Hindlimb muscle (tissue), 1 donor: ENCODE data around the gene CCDC121. TPM values are rescaled to one million over a fixed set of nuclear protein-coding genes. Genes with fewer than 3 reads are reported as not detected.
A peak's percentile ranks its signal among the peaks of the same experiment; 100 is the strongest.

Experiments used
- DNase-seq: peaks from one replicate; pipeline ENCODE4 v3.0.0-alpha.2; 2013
- polyA plus RNA-seq: library from polyadenylated mRNA; unstranded; fragments of 120-200 nt; gene quantifications from one replicate; pipeline ENCODE4 v1.2.1, GENCODE V29; 2013; ENCODE audit not compliant: insufficient read length

CCDC121 gene
- polyA plus RNA-seq, result 5.1 TPM

GRCh38 chr2:27628767-27629709, at the start of gene CCDC121, which contains the start of gene GPN1:
Gene CCDC121 (minus strand): TSS chr2:27629012. CDS start chr2:27627799, 1,213 bp downstream.
Gene GPN1 (plus strand): TSS chr2:27629050. CDS start chr2:27629059, 9 bp downstream.
- DNase-seq, result peak; percentile 84

- no peak for DNase-seq
Observed at GRCh38 chr2:27672723-27673486, 44.1 kb upstream of the CCDC121 start.

- no peak for DNase-seq
Observed at GRCh38 chr2:27671235-27671634, 42.4 kb upstream of the CCDC121 start.

GRCh38 chr2:27667446-27667845, 38.6 kb upstream of the CCDC121 start:
- no peak for DNase-seq

GRCh38 chr2:27664622-27665363, 36.0 kb upstream of the CCDC121 start:
- DNase-seq, result no peak

GRCh38 chr2:27664154-27664574, 35.4 kb upstream of the CCDC121 start:
- DNase-seq, result no peak

- peak; percentile 82 for DNase-seq
Observed at GRCh38 chr2:27663285-27664153, 34.7 kb upstream of the CCDC121 start, which contains the start of the genes SLC4A1AP and SUPT7L. Gene SLC4A1AP (plus strand): TSS chr2:27663889. CDS start chr2:27663915, 26 bp downstream. Gene SUPT7L (minus strand): TSS chr2:27663614. CDS start chr2:27662192, 1,422 bp downstream.

GRCh38 chr2:27661371-27661770, 32.6 kb upstream of the CCDC121 start:
- DNase-seq, result no peak

- DNase-seq, result no peak
Observed at GRCh38 chr2:27655155-27655951, 26.5 kb upstream of the CCDC121 start.

GRCh38 chr2:27653397-27653796, 24.6 kb upstream of the CCDC121 start:
- DNase-seq, result no peak

GRCh38 chr2:27652790-27653189, 24.0 kb upstream of the CCDC121 start:
- no peak for DNase-seq

- DNase-seq, result no peak
Observed at GRCh38 chr2:27652341-27652740, 23.5 kb upstream of the CCDC121 start.

GRCh38 chr2:27651056-27651455, 22.2 kb upstream of the CCDC121 start:
- no peak for DNase-seq

GRCh38 chr2:27647737-27648136, 18.9 kb upstream of the CCDC121 start:
- DNase-seq, result no peak

GRCh38 chr2:27647289-27647688, 18.5 kb upstream of the CCDC121 start:
- DNase-seq, result no peak

GRCh38 chr2:27645197-27645596, 16.4 kb upstream of the CCDC121 start:
- DNase-seq, result no peak

- no peak for DNase-seq
Observed at GRCh38 chr2:27640722-27641245, 12.0 kb upstream of the CCDC121 start.

GRCh38 chr2:27638709-27639108, 9.9 kb upstream of the CCDC121 start:
- no peak for DNase-seq

GRCh38 chr2:27638037-27638637, 9.3 kb upstream of the CCDC121 start:
- no peak for DNase-seq

GRCh38 chr2:27636766-27637165, 8.0 kb upstream of the CCDC121 start:
- no peak for DNase-seq
